Left kidney (tissue), 2 donors: ENCODE data around the gene ETV1. TPM values are rescaled to one million over a fixed set of nuclear protein-coding genes. Genes with fewer than 3 reads are reported as not detected.
"Not testable (repeated sequence)": the region's sequence is repeated elsewhere in the genome, so short reads cannot be mapped to it uniquely, and the experiment has no call there.

Experiments used
- DNase-seq: peaks from one replicate; pipeline ENCODE4 v3.0.0-alpha.2; 2013
- polyA plus RNA-seq: library from polyadenylated mRNA; unstranded; fragments of 120-200 nt; gene quantifications from one replicate; pipeline ENCODE4 v1.2.1, GENCODE V29; 2013; ENCODE audit not compliant: insufficient read length

The ETV1 gene
- polyA plus RNA-seq, 1 donor = 45.6 TPM

GRCh38 chr7:13932131-13932530, 57.3 kb downstream of the ETV1 start:
- no peak for DNase-seq

GRCh38 chr7:13921062-13921461, 68.4 kb downstream of the ETV1 start:
- no peak for DNase-seq

GRCh38 chr7:13920053-13920697, 69.3 kb downstream of the ETV1 start:
- DNase-seq = peak; percentile 90

GRCh38 chr7:13918333-13918732, 71.1 kb downstream of the ETV1 start:
- DNase-seq = not testable (repeated sequence)

- DNase-seq = not testable (repeated sequence)
Measured at GRCh38 chr7:13917103-13917502, 72.4 kb downstream of the ETV1 start.

- DNase-seq = no peak
Measured at GRCh38 chr7:13915891-13916290, 73.6 kb downstream of the ETV1 start.

- DNase-seq = peak; percentile 60
Measured at GRCh38 chr7:13912715-13913278, 76.7 kb downstream of the ETV1 start.

GRCh38 chr7:13911909-13912308, 77.6 kb downstream of the ETV1 start:
- DNase-seq = no peak

- no peak for DNase-seq
Measured at GRCh38 chr7:13910805-13911551, 78.5 kb downstream of the ETV1 start.

GRCh38 chr7:13908667-13909397, 80.6 kb downstream of the ETV1 start:
- no peak for DNase-seq

GRCh38 chr7:13907831-13908230, 81.6 kb downstream of the ETV1 start:
- DNase-seq = no peak

GRCh38 chr7:13904689-13905088, 84.8 kb downstream of the ETV1 start:
- DNase-seq = no peak

GRCh38 chr7:13904007-13904406, 85.5 kb downstream of the ETV1 start:
- DNase-seq = no peak

- no peak for DNase-seq
Measured at GRCh38 chr7:13901577-13901976, 87.9 kb downstream of the ETV1 start.

- DNase-seq = no peak
Measured at GRCh38 chr7:13898957-13899670, 90.4 kb downstream of the ETV1 start.

- DNase-seq = no peak
Measured at GRCh38 chr7:13897819-13898218, 91.6 kb downstream of the ETV1 start.

- no peak for DNase-seq
Measured at GRCh38 chr7:13894954-13895353, 94.5 kb downstream of the ETV1 start.

- DNase-seq = no peak
Measured at GRCh38 chr7:13894377-13894776, 95.1 kb downstream of the ETV1 start.

GRCh38 chr7:13890793-13891192, 98.7 kb downstream of the ETV1 start:
- DNase-seq = no peak

- no peak for DNase-seq
Measured at GRCh38 chr7:13886356-13886755, 103.1 kb downstream of the ETV1 start.

GRCh38 chr7:13882051-13882450, 107.4 kb downstream of the ETV1 start:
- no peak for DNase-seq

GRCh38 chr7:13880789-13881188, 108.7 kb downstream of the ETV1 start:
- DNase-seq = no peak
